ENCODE measurements around the gene REG4. TPM values are rescaled to one million over a fixed set of nuclear protein-coding genes. Genes with fewer than 3 reads are reported as not detected.

The REG4 gene
- total RNA-seq, 1 experiment from 2014 or later, result not detected

GRCh38 chr1:119790451-119791198 is 20.6 kb downstream of the REG4 start:
- no peaks in the 10 kb centered on the region for H4K20me1 ChIP-seq (ENCODE audit: insufficient read depth)
- no peak overlapping the region for H3K4me2 ChIP-seq (ENCODE audit: low read length)
- intact Hi-C loops (cut with micrococcal nuclease), result no loop called here
- POLR2A ChIA-PET, result no interaction called here
- BruUV-seq (replicated peaks), result no TSS peak
- ATAC-seq (no peak), DNase-seq (ENCODE audit: low read depth, low spot score) (no peak)
- H3K4me1 ChIP-seq (ENCODE audit: control insufficient read depth in 1 of 2, insufficient read depth in 2 of 2, low read length in 2 of 2), result no peaks in the 10 kb centered on the region
- H3K9me3 ChIP-seq (ENCODE audit: control insufficient read depth in 1 of 2, insufficient read depth in 1 of 2, low read depth in 1 of 2, low read length in 2 of 2), result no peaks in the 10 kb centered on the region
- H3K36me3 ChIP-seq (ENCODE audit: control insufficient read depth in 1 of 2, insufficient read depth in 2 of 2, low read length in 2 of 2), result no peaks in the 10 kb centered on the region
- H3K27ac ChIP-seq (ENCODE audit: low read depth, low read length), result no peak overlapping the region
- CTCF ChIA-PET, result interaction anchor here (1.2 kb wide), 1 partner anchor 18 kb away, joined by 4 read pairs; no protein-coding TSS in a partner anchor
- no peak overlapping the region for H3K9ac ChIP-seq (ENCODE audit: low read length)
- H2AFZ ChIP-seq (ENCODE audit: low read depth, low read length, poor library complexity, severe bottlenecking), result no peak overlapping the region
- H3K4me3 ChIP-seq (replicated peaks in 1 of 2; ENCODE audit: low read depth in 1 of 2, low read length in 2 of 2), result no peak overlapping the region
- no peaks in the 10 kb centered on the region for H3K27me3 ChIP-seq (ENCODE audit: insufficient read depth, low read length)
- H3K9me2 ChIP-seq (ENCODE audit: insufficient read depth), result no peaks in the 10 kb centered on the region
- TF ChIP-seq RAD21 (IDR thresholded peaks at IDR 0.05; ENCODE audit: low read depth) (no peak), EZH2phosphoT487 (IDR thresholded peaks at IDR 0.05; ENCODE audit: borderline replicate concordance) (no peak), POLR2A (IDR thresholded peaks at IDR 0.05; ENCODE audit: borderline replicate concordance, extremely low read depth, insufficient read depth, insufficient read length) (no peak), ATF3 (IDR thresholded peaks at IDR 0.05) (no peak), SRF (IDR thresholded peaks at IDR 0.05; ENCODE audit: low read depth) (no peak), EGR1 (IDR thresholded peaks at IDR 0.05; ENCODE audit: low read depth) (no peak), CTCF (IDR thresholded peaks at IDR 0.05 in 2 of 3, conservative IDR thresholded peaks at IDR 0.05 in 1 of 3; ENCODE audit: borderline replicate concordance in 1 of 3, insufficient read depth in 1 of 3, low read depth in 2 of 3, low read length in 2 of 3) (no peak), REST (IDR thresholded peaks at IDR 0.05; ENCODE audit: low read depth) (no peak), FOSL1 (IDR thresholded peaks at IDR 0.05; ENCODE audit: low read depth) (no peak), CBX3 (IDR thresholded peaks at IDR 0.05; ENCODE audit: low read depth) (no peak), SP1 (IDR thresholded peaks at IDR 0.05; ENCODE audit: low read depth) (no peak), YY1 (IDR thresholded peaks at IDR 0.05; ENCODE audit: extremely low read depth, insufficient replicate concordance, low read depth, low read length) (no peak), ZNF274 (IDR thresholded peaks at IDR 0.05; ENCODE audit: low read depth, low read length) (no peak), SIN3A (IDR thresholded peaks at IDR 0.05; ENCODE audit: low read depth) (no peak), TCF7L2 (IDR thresholded peaks at IDR 0.05; ENCODE audit: borderline replicate concordance, extremely low read depth, insufficient read depth, insufficient read length) (no peak), MAX (IDR thresholded peaks at IDR 0.05) (no peak), JUND (IDR thresholded peaks at IDR 0.05) (no peak), ZFX (IDR thresholded peaks at IDR 0.05) (no peak), POLR2AphosphoS5 (IDR thresholded peaks at IDR 0.05; ENCODE audit: low read depth, low read length) (no peak), ZBTB33 (IDR thresholded peaks at IDR 0.05; ENCODE audit: extremely low read depth, insufficient replicate concordance, low read length) (no peak)
- H3K79me2 ChIP-seq (ENCODE audit: insufficient read depth, low read length), result no peaks in the 10 kb centered on the region
- RAD21 ChIA-PET (ENCODE audit: low non-redundant PET in 1 of 2, low total read pairs in 2 of 2, uncharacterized antibody in 2 of 2, unreplicated experiment in 2 of 2), result no interaction called here

All from HCT116 (cell line).